ENCODE results near the gene ERI3. TPM values are rescaled to one million over a fixed set of nuclear protein-coding genes. Genes with fewer than 3 reads are reported as not detected.

ERI3 gene
- total RNA-seq, 1 experiment from 2014 or later, result 71.4 TPM

DNA sequence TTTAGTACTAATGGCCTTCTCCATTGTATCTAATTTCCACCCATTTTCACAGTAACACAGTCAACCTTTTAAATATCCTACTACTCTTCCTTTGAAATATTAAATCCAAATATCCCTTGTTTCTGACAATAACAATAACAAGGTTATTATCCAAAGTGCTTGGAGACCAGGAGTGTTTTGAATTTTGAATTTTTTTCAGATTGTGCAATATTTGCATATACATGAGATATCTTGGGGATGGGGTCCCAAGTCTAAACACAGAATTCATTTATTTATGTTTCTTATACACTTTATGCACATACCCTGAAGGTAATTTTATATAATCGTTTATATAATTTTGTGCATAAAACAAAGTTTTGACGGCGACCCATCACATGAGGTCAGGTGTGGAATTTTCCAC lies 124.3 kb downstream of the ERI3 start:
- TF ChIP-seq, protein P1, sequence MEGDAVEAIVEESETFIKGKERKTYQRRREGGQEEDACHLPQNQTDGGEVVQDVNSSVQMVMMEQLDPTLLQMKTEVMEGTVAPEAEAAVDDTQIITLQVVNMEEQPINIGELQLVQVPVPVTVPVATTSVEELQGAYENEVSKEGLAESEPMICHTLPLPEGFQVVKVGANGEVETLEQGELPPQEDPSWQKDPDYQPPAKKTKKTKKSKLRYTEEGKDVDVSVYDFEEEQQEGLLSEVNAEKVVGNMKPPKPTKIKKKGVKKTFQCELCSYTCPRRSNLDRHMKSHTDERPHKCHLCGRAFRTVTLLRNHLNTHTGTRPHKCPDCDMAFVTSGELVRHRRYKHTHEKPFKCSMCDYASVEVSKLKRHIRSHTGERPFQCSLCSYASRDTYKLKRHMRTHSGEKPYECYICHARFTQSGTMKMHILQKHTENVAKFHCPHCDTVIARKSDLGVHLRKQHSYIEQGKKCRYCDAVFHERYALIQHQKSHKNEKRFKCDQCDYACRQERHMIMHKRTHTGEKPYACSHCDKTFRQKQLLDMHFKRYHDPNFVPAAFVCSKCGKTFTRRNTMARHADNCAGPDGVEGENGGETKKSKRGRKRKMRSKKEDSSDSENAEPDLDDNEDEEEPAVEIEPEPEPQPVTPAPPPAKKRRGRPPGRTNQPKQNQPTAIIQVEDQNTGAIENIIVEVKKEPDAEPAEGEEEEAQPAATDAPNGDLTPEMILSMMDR (IDR thresholded peaks at IDR 0.05; ENCODE audit: unreplicated experiment), result no peak
- no peaks in the 10 kb centered on the region for H3K4me1 Mint-ChIP-seq (ENCODE audit: low read depth, unreplicated experiment)
- BruUV-seq (replicated peaks), result no TSS peak
- CTCF ChIA-PET, result no interaction called here
- H3K9me3 Mint-ChIP-seq (ENCODE audit: low read depth, unreplicated experiment), result no peaks in the 10 kb centered on the region
- no peak for DNase-seq
- intact Hi-C loops (cut with micrococcal nuclease; ENCODE audit: unreplicated experiment), result no loop called here
- H3K27me3 Mint-ChIP-seq (ENCODE audit: unreplicated experiment), result no peaks in the 10 kb centered on the region
- H3K36me3 Mint-ChIP-seq (ENCODE audit: insufficient read depth, unreplicated experiment), result no peaks in the 10 kb centered on the region
- no peak overlapping the region for H3K27ac Mint-ChIP-seq (ENCODE audit: unreplicated experiment)
- H3K4me3 Mint-ChIP-seq (ENCODE audit: low read depth, unreplicated experiment), result no peak overlapping the region

DNA sequence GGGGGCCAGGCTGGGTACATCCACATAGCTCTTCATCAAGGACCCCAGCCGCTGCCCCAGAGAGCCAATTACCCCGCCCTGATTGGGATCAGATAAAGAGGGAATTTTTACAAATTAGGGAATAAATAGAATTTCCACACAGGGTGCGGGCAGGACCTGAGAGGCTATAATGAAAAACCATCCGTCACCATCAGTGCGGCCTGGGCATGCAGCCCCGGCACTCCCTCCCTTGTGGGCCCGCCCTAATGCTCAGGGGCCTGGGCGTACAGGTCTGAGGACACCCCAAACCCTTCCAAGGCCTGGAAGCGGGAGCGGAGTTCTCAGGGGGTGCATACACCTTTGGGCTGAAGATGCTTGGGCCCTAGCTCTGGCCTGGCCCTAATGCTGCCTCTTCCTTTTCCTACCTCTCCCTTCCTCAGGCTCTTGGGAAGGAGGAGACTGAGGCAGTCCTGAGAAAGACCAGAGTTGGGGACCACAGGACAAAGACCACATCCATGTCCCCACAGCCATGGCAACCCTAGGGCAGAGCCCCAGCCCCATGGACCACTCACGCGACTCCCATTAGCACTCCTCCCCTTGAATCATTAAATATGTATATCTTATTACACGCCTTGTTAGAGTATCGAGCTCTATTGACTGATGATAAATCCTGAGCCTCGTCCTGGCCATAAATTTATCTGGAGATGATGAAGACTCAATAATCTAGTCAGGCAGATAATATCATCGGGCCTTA lies 125.5 kb downstream of the ERI3 start:
- CTCF ChIA-PET, result interaction anchor here (0.6 kb wide), 1 partner anchor 590 kb away, joined by 3 read pairs; no protein-coding TSS in a partner anchor
- intact Hi-C loops (cut with micrococcal nuclease; ENCODE audit: unreplicated experiment), result no loop called here
- Mint-ChIP-seq H3K4me3 (ENCODE audit: low read depth, unreplicated experiment) (no peak overlapping the region), H3K27ac (ENCODE audit: unreplicated experiment) (no peak overlapping the region), H3K9me3 (ENCODE audit: low read depth, unreplicated experiment) (no peaks in the 10 kb centered on the region), H3K4me1 (ENCODE audit: low read depth, unreplicated experiment) (no peaks in the 10 kb centered on the region), H3K36me3 (ENCODE audit: insufficient read depth, unreplicated experiment) (no peaks in the 10 kb centered on the region), H3K27me3 (ENCODE audit: unreplicated experiment) (no peaks in the 10 kb centered on the region)
- BruUV-seq (replicated peaks), result no TSS peak
- no peak for DNase-seq
- TF ChIP-seq, protein P1 (IDR thresholded peaks at IDR 0.05; ENCODE audit: unreplicated experiment), result no peak

DNA sequence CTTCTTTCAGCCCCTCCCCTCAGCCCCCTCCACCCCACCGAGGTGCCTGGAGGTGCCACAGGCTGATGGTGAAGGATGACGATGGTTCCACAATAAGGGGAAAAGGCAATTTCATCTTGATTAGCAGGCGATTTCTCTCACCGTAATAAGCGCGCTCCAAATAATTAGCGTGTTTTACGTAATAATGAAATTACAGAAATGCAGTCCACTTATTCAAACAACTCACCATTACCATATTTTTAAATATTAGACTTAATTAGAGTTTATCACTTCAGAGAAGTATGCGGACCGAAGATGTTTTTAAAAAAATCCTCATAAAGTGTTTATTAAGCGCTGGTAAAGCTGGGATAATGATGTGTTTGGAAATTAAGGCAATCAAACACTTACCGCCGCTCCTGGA lies 126.8 kb downstream of the ERI3 start:
- Mint-ChIP-seq H3K4me1 (ENCODE audit: low read depth, unreplicated experiment) (no peaks in the 10 kb centered on the region), H3K27me3 (ENCODE audit: unreplicated experiment) (no peaks in the 10 kb centered on the region), H3K27ac (ENCODE audit: unreplicated experiment) (no peak overlapping the region), H3K4me3 (ENCODE audit: low read depth, unreplicated experiment) (no peak overlapping the region), H3K9me3 (ENCODE audit: low read depth, unreplicated experiment) (no peaks in the 10 kb centered on the region), H3K36me3 (ENCODE audit: insufficient read depth, unreplicated experiment) (no peaks in the 10 kb centered on the region)
- intact Hi-C loops (cut with micrococcal nuclease; ENCODE audit: unreplicated experiment), result no loop called here
- CTCF ChIA-PET, result interaction anchor here (0.5 to 0.6 kb wide), 2 partner anchors 12 to 109 kb away, joined by 3 to 4 read pairs; no protein-coding TSS in a partner anchor
- no TSS peak for BruUV-seq (replicated peaks)
- TF ChIP-seq, protein P1 (IDR thresholded peaks at IDR 0.05; ENCODE audit: unreplicated experiment), result no peak
- no peak for DNase-seq

DNA sequence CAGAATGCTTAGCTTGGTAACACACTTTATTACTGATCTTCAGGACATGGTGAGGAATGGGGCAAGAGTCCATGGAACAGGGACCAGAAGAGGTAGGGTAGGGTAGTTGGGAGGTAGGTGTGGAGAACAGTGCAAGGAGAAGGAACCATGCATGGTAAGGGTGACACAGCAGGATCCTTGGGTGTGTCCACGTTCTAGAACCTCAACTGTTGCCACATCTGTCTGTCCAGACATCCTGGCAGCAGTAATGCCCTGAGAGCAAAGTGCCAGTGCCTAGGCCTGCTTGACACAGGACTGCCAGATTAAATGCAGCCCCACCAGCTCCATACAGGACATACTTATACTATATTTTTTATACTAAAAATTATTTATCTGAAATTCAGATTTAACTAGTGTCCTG lies 127.8 kb downstream of the ERI3 start:
- BruUV-seq (replicated peaks), result no TSS peak
- H3K27ac Mint-ChIP-seq (ENCODE audit: unreplicated experiment), result no peak overlapping the region
- no peaks in the 10 kb centered on the region for H3K9me3 Mint-ChIP-seq (ENCODE audit: low read depth, unreplicated experiment)
- no peaks in the 10 kb centered on the region for H3K4me1 Mint-ChIP-seq (ENCODE audit: low read depth, unreplicated experiment)
- DNase-seq, result no peak
- peaks cover 7% of the 10 kb centered on the region for H3K36me3 Mint-ChIP-seq (ENCODE audit: insufficient read depth, unreplicated experiment)
- intact Hi-C loops (cut with micrococcal nuclease; ENCODE audit: unreplicated experiment), result no loop called here
- CTCF ChIA-PET, result no interaction called here
- no peaks in the 10 kb centered on the region for H3K27me3 Mint-ChIP-seq (ENCODE audit: unreplicated experiment)
- no peak overlapping the region for H3K4me3 Mint-ChIP-seq (ENCODE audit: low read depth, unreplicated experiment)
- TF ChIP-seq, protein P1 (IDR thresholded peaks at IDR 0.05; ENCODE audit: unreplicated experiment), result no peak
